Umbilical cord (tissue), 2 donors: ENCODE measurements around the gene GDPD5. TPM values are rescaled to one million over a fixed set of nuclear protein-coding genes. Genes with fewer than 3 reads are reported as not detected.

ENCODE experiments used
- DNase-seq: peaks from one replicate; pipeline ENCODE4 v3.0.0-alpha.2; 2015; ENCODE audit warnings: low spot score
- total RNA-seq: library from RNA; depleted of rRNA; stranded (reverse); fragments of >200 nt; gene quantifications from one replicate; pipeline ENCODE4 v1.2.3, GENCODE V29; 2014; ENCODE audit warnings: low replicate concordance; ENCODE audit not compliant: insufficient read depth

Gene GDPD5, protein sequence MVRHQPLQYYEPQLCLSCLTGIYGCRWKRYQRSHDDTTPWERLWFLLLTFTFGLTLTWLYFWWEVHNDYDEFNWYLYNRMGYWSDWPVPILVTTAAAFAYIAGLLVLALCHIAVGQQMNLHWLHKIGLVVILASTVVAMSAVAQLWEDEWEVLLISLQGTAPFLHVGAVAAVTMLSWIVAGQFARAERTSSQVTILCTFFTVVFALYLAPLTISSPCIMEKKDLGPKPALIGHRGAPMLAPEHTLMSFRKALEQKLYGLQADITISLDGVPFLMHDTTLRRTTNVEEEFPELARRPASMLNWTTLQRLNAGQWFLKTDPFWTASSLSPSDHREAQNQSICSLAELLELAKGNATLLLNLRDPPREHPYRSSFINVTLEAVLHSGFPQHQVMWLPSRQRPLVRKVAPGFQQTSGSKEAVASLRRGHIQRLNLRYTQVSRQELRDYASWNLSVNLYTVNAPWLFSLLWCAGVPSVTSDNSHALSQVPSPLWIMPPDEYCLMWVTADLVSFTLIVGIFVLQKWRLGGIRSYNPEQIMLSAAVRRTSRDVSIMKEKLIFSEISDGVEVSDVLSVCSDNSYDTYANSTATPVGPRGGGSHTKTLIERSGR
- 54.4 TPM for total RNA-seq

- DNase-seq: peak; percentile 87
Observed at GRCh38 chr11:75525433-75526191, at the start of gene GDPD5. Gene GDPD5 (minus strand): TSS chr11:75525941. CDS start chr11:75477735, 48,206 bp downstream.

DNA sequence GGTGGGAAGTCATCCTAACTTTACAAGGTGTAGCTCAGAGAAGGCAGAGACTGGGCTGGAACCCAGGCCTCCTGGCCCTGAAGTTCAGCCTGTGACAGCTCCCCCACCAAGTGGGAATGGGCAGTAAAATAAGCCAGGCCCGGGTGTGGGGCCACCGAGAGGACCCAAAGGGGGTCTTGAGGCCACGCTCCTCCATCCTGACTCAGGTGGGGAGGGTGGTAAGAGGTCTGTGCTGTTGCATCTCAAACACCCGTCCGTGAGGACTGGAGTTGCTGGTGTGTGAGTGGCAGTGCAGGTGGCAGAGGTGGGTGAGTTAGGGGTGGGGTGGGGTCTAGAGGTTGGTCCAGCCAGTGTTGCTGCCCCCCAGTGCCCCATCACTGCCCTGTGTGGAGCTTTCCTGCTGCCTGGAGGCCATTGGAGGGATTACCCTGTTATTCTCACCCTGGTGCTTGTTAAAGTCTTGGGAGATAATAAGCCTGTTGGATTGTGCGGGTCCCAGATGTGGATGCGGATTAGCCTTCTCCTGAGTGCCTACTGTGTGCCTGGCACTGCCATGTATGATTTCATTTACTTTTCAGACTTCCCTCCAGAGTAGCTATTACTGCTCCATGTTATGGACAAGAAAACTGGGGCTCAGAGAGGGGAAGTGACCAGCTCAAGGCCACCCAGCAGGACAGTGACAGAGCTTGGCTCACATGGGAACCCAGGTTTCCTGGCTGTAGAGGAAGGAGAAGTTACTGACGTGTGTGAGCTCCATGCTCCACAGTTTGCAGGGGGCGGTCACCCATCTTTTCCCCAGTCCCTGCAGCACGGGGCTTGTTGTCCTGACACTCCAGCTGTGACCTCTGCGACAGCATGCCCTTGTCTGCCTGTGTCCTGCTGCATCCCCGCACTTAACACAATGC, 49.2 kb upstream of the GDPD5 start:
- no peak for DNase-seq

DNA sequence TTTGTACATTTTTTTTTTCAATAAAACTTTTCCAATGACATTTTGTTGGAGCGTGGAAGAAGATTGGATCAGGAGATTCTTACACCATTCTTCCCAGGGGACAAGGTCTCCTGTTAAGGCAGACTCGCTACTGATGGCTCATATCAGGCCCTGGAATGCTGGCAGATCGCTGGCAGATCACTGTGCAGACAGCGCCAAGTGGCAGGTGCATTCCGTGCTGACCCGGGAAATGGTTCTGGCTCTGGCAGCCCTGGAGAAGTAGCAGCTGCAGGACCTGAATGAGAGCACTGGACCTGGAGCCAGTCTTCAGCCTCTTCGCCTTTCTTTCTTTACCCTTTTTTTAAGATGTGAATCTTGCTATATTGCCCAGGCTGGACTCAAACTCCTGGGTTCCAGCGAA, 47.0 kb upstream of the GDPD5 start:
- DNase-seq: no peak

DNA sequence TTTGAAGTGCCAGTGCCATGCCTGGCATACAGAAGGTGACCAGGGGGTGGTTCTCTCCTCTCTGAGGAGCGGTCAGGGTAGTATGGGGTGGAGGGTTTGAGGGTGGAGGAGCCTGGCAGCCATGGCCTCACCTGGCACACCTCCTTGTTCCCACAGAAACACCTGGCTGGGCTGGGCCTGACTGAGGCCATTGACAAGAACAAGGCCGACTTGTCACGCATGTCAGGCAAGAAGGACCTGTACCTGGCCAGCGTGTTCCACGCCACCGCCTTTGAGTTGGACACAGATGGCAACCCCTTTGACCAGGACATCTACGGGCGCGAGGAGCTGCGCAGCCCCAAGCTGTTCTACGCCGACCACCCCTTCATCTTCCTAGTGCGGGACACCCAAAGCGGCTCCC, 45.9 kb upstream of the GDPD5 start:
- no peak for DNase-seq

DNA sequence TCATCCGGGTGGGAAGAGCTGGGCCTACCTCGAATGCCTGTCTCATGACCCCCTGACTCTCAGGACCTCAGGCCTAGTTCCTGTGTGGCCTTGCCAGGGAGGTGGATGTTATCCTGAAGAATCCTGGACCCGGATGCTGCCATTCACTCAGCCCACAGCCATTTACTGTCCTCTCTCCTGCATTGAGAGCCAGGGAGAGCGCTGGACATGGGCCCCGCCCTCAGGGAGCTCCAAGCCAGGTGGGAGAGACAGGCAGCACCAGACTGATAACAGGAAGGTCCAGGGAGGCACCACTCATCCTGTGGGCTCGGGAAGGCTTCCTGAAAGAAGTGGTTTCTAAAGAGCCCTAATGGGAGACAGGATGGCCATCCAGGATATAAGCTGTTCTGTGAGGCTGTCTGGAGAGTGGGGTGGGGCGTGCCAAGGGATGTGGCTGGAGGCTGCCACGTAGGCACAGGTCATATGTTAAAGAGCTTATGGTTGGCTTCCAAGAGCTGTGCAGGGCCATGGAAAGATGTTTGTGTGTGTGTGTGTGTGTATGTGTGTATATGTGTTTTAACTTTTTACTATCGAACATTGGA, 44.9 kb upstream of the GDPD5 start:
- no peak for DNase-seq

DNA sequence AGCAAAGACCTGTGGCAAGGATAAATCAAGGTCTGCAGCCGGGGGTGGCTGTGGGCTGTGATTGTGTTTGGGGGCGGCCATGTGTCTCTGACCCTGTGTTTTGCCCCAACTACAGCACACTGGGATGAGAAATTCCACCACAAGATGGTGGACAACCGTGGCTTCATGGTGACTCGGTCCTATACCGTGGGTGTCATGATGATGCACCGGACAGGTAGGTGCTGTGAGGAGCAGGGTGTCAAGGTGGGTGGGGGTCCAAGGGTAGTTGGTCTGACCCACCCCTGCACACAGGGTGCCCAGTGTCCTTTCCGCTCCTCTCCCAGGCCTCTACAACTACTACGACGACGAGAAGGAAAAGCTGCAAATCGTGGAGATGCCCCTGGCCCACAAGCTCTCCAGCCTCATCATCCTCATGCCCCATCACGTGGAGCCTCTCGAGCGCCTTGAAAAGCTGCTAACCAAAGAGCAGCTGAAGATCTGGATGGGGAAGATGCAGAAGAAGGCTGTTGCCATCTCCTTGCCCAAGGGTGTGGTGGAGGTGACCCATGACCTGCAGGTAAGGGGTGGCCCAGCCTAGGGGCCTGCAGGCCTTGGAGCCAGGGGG, 43.0 kb upstream of the GDPD5 start:
- DNase-seq: no peak

DNA sequence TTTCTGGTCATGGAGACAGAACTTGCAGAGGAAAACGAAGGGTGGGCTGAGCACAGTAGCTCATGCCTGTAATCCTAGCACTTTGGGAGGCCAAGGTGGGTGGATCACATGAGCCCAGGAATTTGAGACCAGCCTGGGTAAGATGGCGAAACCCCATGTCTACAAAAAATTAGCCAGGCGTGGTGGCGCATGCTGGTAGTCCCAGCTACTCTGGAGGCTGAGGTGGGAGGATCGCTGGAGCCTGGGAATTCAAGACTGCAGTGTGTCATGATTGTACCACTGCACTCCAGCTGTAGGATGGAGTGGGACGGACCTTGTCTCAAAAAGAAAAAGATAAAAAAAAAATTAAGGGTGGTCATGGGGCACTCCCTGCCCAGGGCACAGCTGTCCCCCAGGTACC, 42.2 kb upstream of the GDPD5 start:
- DNase-seq: no peak

- no peak for DNase-seq
Observed at GRCh38 chr11:75566763-75567279, 41.1 kb upstream of the GDPD5 start.

- DNase-seq: no peak
Observed at GRCh38 chr11:75565916-75566762, 40.4 kb upstream of the GDPD5 start.

- DNase-seq: peak; percentile 76
Observed at GRCh38 chr11:75565221-75565814, 39.6 kb upstream of the GDPD5 start.

GRCh38 chr11:75563978-75564552, 38.3 kb upstream of the GDPD5 start:
- peak; percentile 87 for DNase-seq

GRCh38 chr11:75563501-75563977, 37.8 kb upstream of the GDPD5 start:
- no peak for DNase-seq

DNA sequence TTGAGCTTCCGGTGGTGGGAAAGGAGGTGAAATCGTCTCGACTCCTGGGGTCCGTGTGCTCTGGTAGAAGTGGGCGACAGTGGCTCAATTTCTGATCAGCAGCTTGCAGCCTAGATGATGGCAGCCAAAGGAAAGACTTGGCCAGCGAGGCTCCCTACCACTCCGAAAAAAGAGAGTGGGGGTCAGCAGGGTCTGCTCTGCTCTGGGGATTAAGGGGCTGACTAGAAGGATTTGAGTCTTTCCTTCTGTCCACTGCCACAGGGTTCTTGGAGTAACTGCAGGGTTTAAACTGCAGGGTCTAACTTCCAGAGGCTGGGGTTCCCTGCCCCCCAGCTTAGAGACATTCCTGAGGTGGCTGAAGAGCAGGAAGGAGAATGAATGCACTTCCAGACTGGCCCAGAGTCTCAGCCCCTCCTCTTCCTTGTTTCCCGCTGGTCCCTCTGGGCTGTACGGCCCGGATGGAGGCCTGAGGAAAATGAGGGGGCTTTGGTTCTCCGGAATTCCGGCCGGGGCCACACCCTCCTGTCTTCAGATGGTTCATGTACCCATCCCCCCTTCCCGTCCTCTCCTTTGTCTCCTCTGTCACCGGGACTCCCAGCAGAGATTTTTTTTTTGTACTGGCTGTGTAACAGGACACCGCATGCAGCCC, 37.2 kb upstream of the GDPD5 start:
- DNase-seq: peak; percentile 59

- peak; percentile 96 for DNase-seq
Observed at GRCh38 chr11:75562048-75562835, 36.5 kb upstream of the GDPD5 start, which contains the start of gene SERPINH1. Gene SERPINH1 (plus strand): TSS chr11:75562253. CDS start chr11:75566350, 4,097 bp downstream.

DNA sequence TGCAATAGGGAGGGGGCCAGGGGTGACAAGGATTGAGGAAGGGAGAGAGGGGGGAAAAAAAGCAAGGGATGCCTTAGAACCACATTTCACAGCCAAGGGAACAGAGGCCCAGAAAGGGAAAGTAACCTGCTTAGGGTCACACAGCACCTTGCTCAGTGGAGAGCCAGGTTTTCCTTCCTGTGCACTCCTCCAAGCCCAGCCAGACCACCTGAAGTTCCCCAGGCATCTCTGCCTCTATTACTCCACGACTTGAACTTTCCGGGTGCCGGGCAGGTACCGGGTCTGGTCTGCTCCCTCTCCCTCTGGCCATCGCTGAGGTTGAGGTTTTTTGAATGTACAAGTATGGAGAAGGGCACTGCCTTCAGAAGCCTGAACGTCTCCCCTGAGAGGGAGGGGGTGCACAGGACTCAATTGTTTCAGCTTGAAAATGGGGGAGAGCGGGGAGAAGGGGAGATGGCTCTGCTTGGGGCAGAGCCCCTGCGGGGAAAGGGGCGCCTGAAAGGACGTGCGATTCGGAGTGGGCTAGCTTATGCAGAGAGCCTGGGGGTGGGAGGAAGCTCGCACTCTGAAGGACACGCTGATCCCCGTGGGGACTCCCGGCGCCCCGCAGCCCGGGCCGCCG, 35.8 kb upstream of the GDPD5 start:
- DNase-seq: no peak

- DNase-seq: peak; percentile 76
Observed at GRCh38 chr11:75560644-75561043, 34.9 kb upstream of the GDPD5 start.
